Measurements from ENCODE around the gene CTIF.

GRCh38 chr18:48757906-48758305 is 219.1 kb downstream of the CTIF start:
- TF ChIP-seq RAD21 (IDR thresholded peaks at IDR 0.05): no peak
- no peak for TF ChIP-seq CTCF (IDR thresholded peaks at IDR 0.05; ENCODE audit: low read depth, low read length, missing input control)
- TF ChIP-seq YY1 (IDR thresholded peaks at IDR 0.05): no peak
- TF ChIP-seq EGR1 (IDR thresholded peaks at IDR 0.05; ENCODE audit: low read depth in 2 of 2): no peak
- no peak for TF ChIP-seq ZBTB33 (IDR thresholded peaks at IDR 0.05)
- no peak for TF ChIP-seq RXRA (IDR thresholded peaks at IDR 0.05)
- TF ChIP-seq TAF1 (conservative IDR thresholded peaks at IDR 0.05): no peak

All from liver (tissue), 3 donors.